Activated naive CD8-positive, alpha-beta T cell treated with anti-CD3 and anti-CD28 coated beads, Interleukin-2, amount 10 ng/mL, durations not matched to agents 7 days and 5 days (primary cell): ENCODE results near the gene NOS1AP. TPM values are rescaled to one million over a fixed set of nuclear protein-coding genes. Genes with fewer than 3 reads are reported as not detected.

ENCODE experiments used
- ATAC-seq: fragments of 150-1000 bp; cut with Tn5 transposase; one replicate; pipeline ENCODE4 v1.10.0; 2021; ENCODE audit warnings: low read depth, moderate library complexity
- POLR2A ChIA-PET: fragments of 350-600 bp; sonication (Branson Sonifier 250); formaldehyde crosslinking; loops from one replicate; lab custom pipeline; 2021; ENCODE audit warnings: antibody characterized with exemption; lab: Charles Lee
- DNase-seq: peaks from one replicate; pipeline ENCODE4 v3.0.0; 2021
- H3K27ac Mint-ChIP-seq: one replicate; pipeline ENCODE4 v1.8.0; 2022; ENCODE audit warnings: mild to moderate bottlenecking, mixed read lengths
- H3K27me3 Mint-ChIP-seq: one replicate; pipeline ENCODE4 v1.8.0; 2022; ENCODE audit warnings: mild to moderate bottlenecking, moderate library complexity, mixed read lengths
- H3K36me3 Mint-ChIP-seq: one replicate; pipeline ENCODE4 v1.8.0; 2021; ENCODE audit warnings: mild to moderate bottlenecking, mixed read lengths
- H3K4me1 Mint-ChIP-seq: one replicate; pipeline ENCODE4 v1.8.0; 2021; ENCODE audit warnings: mixed read lengths
- H3K4me3 Mint-ChIP-seq: one replicate; pipeline ENCODE4 v1.8.0; 2022; ENCODE audit warnings: mild to moderate bottlenecking, moderate library complexity, mixed read lengths
- H3K9me3 Mint-ChIP-seq: one replicate; pipeline ENCODE4 v1.8.0; 2021; ENCODE audit warnings: mixed read lengths
- total RNA-seq, 2 experiments: library from RNA; stranded (reverse); gene quantifications; one replicate each; pipeline ENCODE4 v1.2.3, GENCODE V29; 2021

NOS1AP gene
- total RNA-seq, 2 experiments from 2014 or later, result not detected

GRCh38 chr1:162326559-162326958 lies 257.1 kb downstream of the NOS1AP start:
- Mint-ChIP-seq H3K4me3 (no peak overlapping the region), H3K27ac (no peak overlapping the region), H3K36me3 (no peaks in the 10 kb centered on the region), H3K4me1 (no peaks in the 10 kb centered on the region), H3K9me3 (no peaks in the 10 kb centered on the region), H3K27me3 (peaks cover 9% of the 10 kb centered on the region)
- ATAC-seq, result no peak
- POLR2A ChIA-PET, result no interaction called here
- no peak for DNase-seq

DNA sequence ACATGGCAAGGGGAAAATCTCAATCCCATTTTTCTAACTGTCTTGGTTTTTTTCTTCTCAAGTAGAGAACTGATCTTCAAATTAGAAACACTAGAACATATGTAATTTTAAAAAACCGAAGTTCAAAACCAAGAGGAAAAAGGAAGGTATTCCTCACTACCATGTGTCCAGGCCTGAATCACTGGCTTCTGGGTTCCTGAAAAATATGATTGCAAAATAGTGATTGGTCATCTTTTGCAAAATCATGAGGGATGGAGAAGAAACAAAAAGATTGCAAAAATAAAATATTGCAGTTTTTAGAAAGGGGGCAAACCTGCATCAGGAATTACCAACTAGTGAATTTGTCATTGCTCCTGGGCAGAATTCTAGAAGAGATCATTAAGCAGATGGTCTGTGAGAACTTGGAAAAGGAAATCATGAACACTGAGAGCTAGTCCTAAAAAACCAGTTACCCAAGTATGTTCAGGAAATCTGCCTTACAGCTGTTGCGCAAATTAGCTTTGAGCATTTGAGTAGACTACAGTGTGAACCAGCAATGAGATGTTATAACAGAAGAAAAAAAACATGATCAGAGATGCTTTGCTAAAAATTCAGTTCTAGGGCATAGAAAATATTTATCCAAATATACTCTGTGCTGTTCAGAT lies 257.8 kb downstream of the NOS1AP start:
- DNase-seq, result no peak
- H3K27ac Mint-ChIP-seq, result no peak overlapping the region
- POLR2A ChIA-PET, result no interaction called here
- H3K27me3 Mint-ChIP-seq, result peaks cover 9% of the 10 kb centered on the region
- H3K9me3 Mint-ChIP-seq, result no peaks in the 10 kb centered on the region
- no peaks in the 10 kb centered on the region for H3K4me1 Mint-ChIP-seq
- H3K4me3 Mint-ChIP-seq, result no peak overlapping the region
- no peak for ATAC-seq
- no peaks in the 10 kb centered on the region for H3K36me3 Mint-ChIP-seq

GRCh38 chr1:162327788-162328165 lies 258.3 kb downstream of the NOS1AP start:
- Mint-ChIP-seq H3K9me3 (no peaks in the 10 kb centered on the region), H3K27ac (no peak overlapping the region), H3K4me3 (no peak overlapping the region), H3K36me3 (no peaks in the 10 kb centered on the region), H3K27me3 (peaks cover 9% of the 10 kb centered on the region), H3K4me1 (no peaks in the 10 kb centered on the region)
- no peak for ATAC-seq
- POLR2A ChIA-PET, result no interaction called here
- DNase-seq, result no peak

GRCh38 chr1:162328512-162328911 lies 259.0 kb downstream of the NOS1AP start:
- Mint-ChIP-seq H3K4me1 (no peaks in the 10 kb centered on the region), H3K9me3 (no peaks in the 10 kb centered on the region), H3K27ac (no peak overlapping the region), H3K4me3 (no peak overlapping the region), H3K27me3 (peaks cover 9% of the 10 kb centered on the region), H3K36me3 (no peaks in the 10 kb centered on the region)
- ATAC-seq (no peak), DNase-seq (no peak)
- POLR2A ChIA-PET, result no interaction called here

DNA sequence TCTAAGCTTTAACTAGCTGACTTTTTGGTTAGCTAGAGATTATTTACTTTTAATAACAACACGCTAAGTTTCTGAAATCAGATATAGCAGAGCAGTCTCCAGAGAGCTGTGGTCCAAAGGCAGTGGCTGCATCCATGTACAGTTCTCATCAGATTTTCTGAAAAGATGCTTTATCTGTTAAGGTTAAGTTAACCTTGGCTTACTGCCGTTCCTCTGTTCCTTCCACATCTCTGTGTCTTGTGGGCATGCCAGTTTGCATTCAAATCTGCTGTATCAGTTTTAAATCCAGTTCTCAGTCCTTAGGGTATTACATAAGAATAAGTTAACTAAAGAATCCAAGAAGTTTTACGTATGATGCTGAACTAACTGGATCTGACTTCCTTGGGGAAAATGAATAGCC lies 260.3 kb downstream of the NOS1AP start:
- Mint-ChIP-seq H3K27me3 (peaks cover 9% of the 10 kb centered on the region), H3K9me3 (no peaks in the 10 kb centered on the region), H3K36me3 (no peaks in the 10 kb centered on the region), H3K27ac (no peak overlapping the region), H3K4me3 (no peak overlapping the region), H3K4me1 (no peaks in the 10 kb centered on the region)
- ATAC-seq (no peak), DNase-seq (no peak)
- POLR2A ChIA-PET, result no interaction called here

DNA sequence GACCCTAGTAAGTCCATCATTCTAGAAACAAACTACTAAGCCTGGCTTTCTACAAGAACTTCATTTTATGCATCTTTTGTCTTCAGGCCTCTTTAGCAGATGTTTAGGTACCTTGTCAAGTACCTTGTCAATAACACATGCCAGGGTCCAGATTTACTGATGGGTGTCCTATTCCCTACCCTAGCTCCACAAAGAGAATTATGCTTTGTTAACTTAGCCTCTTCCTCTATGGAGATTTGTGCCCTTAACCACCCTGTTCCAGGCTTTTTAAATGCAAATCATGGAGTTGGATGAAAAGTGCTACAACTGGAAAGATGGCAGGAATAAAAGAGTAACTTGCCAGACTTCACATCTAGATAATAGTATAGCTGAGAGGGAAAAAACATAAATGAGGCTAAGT lies 264.5 kb downstream of the NOS1AP start:
- H3K36me3 Mint-ChIP-seq, result no peaks in the 10 kb centered on the region
- DNase-seq, result no peak
- ATAC-seq, result no peak
- no peaks in the 10 kb centered on the region for H3K4me1 Mint-ChIP-seq
- H3K9me3 Mint-ChIP-seq, result no peaks in the 10 kb centered on the region
- H3K27me3 Mint-ChIP-seq, result peaks cover 7% of the 10 kb centered on the region
- no peak overlapping the region for H3K4me3 Mint-ChIP-seq
- H3K27ac Mint-ChIP-seq, result no peak overlapping the region
- POLR2A ChIA-PET, result no interaction called here

GRCh38 chr1:162335126-162335525 lies 265.6 kb downstream of the NOS1AP start:
- H3K4me3 Mint-ChIP-seq, result no peak overlapping the region
- DNase-seq, result no peak
- H3K36me3 Mint-ChIP-seq, result no peaks in the 10 kb centered on the region
- H3K4me1 Mint-ChIP-seq, result no peaks in the 10 kb centered on the region
- H3K9me3 Mint-ChIP-seq, result no peaks in the 10 kb centered on the region
- no peak overlapping the region for H3K27ac Mint-ChIP-seq
- POLR2A ChIA-PET, result no interaction called here
- peaks cover 7% of the 10 kb centered on the region for H3K27me3 Mint-ChIP-seq
- no peak for ATAC-seq

GRCh38 chr1:162336621-162337285 lies 267.3 kb downstream of the NOS1AP start:
- H3K9me3 Mint-ChIP-seq, result no peaks in the 10 kb centered on the region
- no peaks in the 10 kb centered on the region for H3K36me3 Mint-ChIP-seq
- H3K27me3 Mint-ChIP-seq, result peaks cover 7% of the 10 kb centered on the region
- no peak for DNase-seq
- no peak overlapping the region for H3K27ac Mint-ChIP-seq
- ATAC-seq, result no peak
- POLR2A ChIA-PET, result no interaction called here
- H3K4me1 Mint-ChIP-seq, result no peaks in the 10 kb centered on the region
- no peak overlapping the region for H3K4me3 Mint-ChIP-seq

DNA sequence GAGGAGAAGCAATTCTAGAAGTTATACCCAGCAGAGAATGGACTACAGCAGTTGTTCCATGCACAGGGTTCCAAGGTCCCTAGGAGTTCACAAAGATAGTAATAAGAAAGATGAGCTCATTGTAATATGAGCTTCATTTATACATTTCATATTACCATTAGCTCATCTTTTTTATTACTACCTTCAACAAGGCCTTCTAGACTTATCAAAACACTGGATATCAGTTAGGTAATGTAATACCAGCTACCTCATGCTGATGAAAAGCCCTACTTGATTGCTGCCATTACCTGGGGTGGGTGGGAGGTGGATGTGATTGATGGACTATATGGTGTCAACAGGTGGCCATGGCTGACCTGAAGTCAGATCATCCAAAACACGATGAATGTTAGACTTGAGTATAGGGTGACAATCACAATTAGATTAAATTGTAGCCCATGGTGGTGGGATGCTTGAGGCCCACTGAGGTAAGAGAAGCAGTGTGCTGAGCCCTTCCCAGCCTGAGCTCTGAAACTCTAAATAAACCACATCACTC lies 273.0 kb downstream of the NOS1AP start:
- H3K9me3 Mint-ChIP-seq, result no peaks in the 10 kb centered on the region
- H3K27me3 Mint-ChIP-seq, result peaks cover 10% of the 10 kb centered on the region
- POLR2A ChIA-PET, result no interaction called here
- H3K4me3 Mint-ChIP-seq, result no peak overlapping the region
- no peaks in the 10 kb centered on the region for H3K36me3 Mint-ChIP-seq
- H3K4me1 Mint-ChIP-seq, result no peaks in the 10 kb centered on the region
- ATAC-seq (no peak), DNase-seq (no peak)
- H3K27ac Mint-ChIP-seq, result no peak overlapping the region

- Mint-ChIP-seq H3K4me1 (no peaks in the 10 kb centered on the region), H3K9me3 (no peaks in the 10 kb centered on the region), H3K36me3 (no peaks in the 10 kb centered on the region), H3K27me3 (peaks cover 7% of the 10 kb centered on the region), H3K27ac (no peak overlapping the region), H3K4me3 (no peak overlapping the region)
- ATAC-seq (no peak), DNase-seq (no peak)
- POLR2A ChIA-PET, result no interaction called here
Measured at GRCh38 chr1:162343470-162343869, 274.0 kb downstream of the NOS1AP start.

- H3K27ac Mint-ChIP-seq, result no peak overlapping the region
- H3K4me3 Mint-ChIP-seq, result no peak overlapping the region
- H3K9me3 Mint-ChIP-seq, result no peaks in the 10 kb centered on the region
- H3K36me3 Mint-ChIP-seq, result no peaks in the 10 kb centered on the region
- no peaks in the 10 kb centered on the region for H3K4me1 Mint-ChIP-seq
- POLR2A ChIA-PET, result no interaction called here
- ATAC-seq, result no peak
- peaks cover 2% of the 10 kb centered on the region for H3K27me3 Mint-ChIP-seq
- no peak for DNase-seq
Measured at GRCh38 chr1:162347281-162347680, 277.8 kb downstream of the NOS1AP start.

- no peak overlapping the region for H3K4me3 Mint-ChIP-seq
- DNase-seq (no peak), ATAC-seq (no peak)
- POLR2A ChIA-PET, result no interaction called here
- no peak overlapping the region for H3K27ac Mint-ChIP-seq
- no peaks in the 10 kb centered on the region for H3K36me3 Mint-ChIP-seq
- H3K4me1 Mint-ChIP-seq, result no peaks in the 10 kb centered on the region
- peaks cover 2% of the 10 kb centered on the region for H3K27me3 Mint-ChIP-seq
- H3K9me3 Mint-ChIP-seq, result no peaks in the 10 kb centered on the region
Measured at GRCh38 chr1:162349635-162350330, 280.3 kb downstream of the NOS1AP start.

GRCh38 chr1:162351246-162351842 lies 281.9 kb downstream of the NOS1AP start:
- H3K4me1 Mint-ChIP-seq, result no peaks in the 10 kb centered on the region
- POLR2A ChIA-PET, result no interaction called here
- no peaks in the 10 kb centered on the region for H3K27me3 Mint-ChIP-seq
- ATAC-seq, result no peak
- H3K27ac Mint-ChIP-seq, result no peak overlapping the region
- no peaks in the 10 kb centered on the region for H3K9me3 Mint-ChIP-seq
- no peaks in the 10 kb centered on the region for H3K36me3 Mint-ChIP-seq
- no peak for DNase-seq
- no peak overlapping the region for H3K4me3 Mint-ChIP-seq
